Heart left ventricle (tissue), 16 donors: Measurements from ENCODE around the gene GALK2. TPM values are rescaled to one million over a fixed set of nuclear protein-coding genes. Genes with fewer than 3 reads are reported as not detected.

Experiments used
- ATAC-seq, 4 donors: fragments of 200-7000 bp; cut with Tn5 transposase; one replicate each; pipeline ENCODE4 v1.9.1; 2020 to 2022; ENCODE audit warnings: moderate library complexity in 4 of 4, mild to moderate bottlenecking in 3 of 4, moderate number of reproducible peaks in 1 of 4
- DNase-seq, 5 donors: peaks; one replicate each; pipeline ENCODE4 v3.0.0-alpha.2; 2020
- H3K27ac ChIP-seq, 12 donors: fragments of 200-600 bp; sonication (generic) in 4 of 12; one replicate each; pipeline versions ENCODE4 v1.5.0 to v1.8.0; 2016 to 2022; ENCODE audit warnings: mild to moderate bottlenecking in 2 of 12
- H3K27me3 ChIP-seq, 9 donors: fragments of 200-600 bp; sonication (generic) in 2 of 9; one replicate each; pipeline versions ENCODE4 v1.5.1 to v1.8.0; 2016 to 2022; ENCODE audit warnings: mild to moderate bottlenecking in 3 of 9
- H3K36me3 ChIP-seq, 9 donors: fragments of 200-600 bp; sonication (generic) in 2 of 9; one replicate each; pipeline versions ENCODE4 v1.5.0 to v1.8.0; 2018 to 2022; ENCODE audit warnings: mild to moderate bottlenecking in 2 of 9
- H3K4me1 ChIP-seq, 12 donors: fragments of 200-600 bp; sonication (generic) in 4 of 12; one replicate each; pipeline versions ENCODE4 v1.5.0 to v1.8.0; 2016 to 2022; ENCODE audit warnings: mild to moderate bottlenecking in 3 of 12
- H3K4me3 ChIP-seq, 12 donors: fragments of 200-600 bp; sonication (generic) in 4 of 12; one replicate each; pipeline versions ENCODE4 v1.5.0 to v1.8.0; 2017 to 2022; ENCODE audit warnings: mild to moderate bottlenecking in 9 of 12, moderate library complexity in 4 of 12
- H3K9me3 ChIP-seq, 12 donors: fragments of 200-600 bp; sonication (generic) in 4 of 12; one replicate each; pipeline versions ENCODE4 v1.5.0 to v1.8.0; 2016 to 2022; ENCODE audit warnings: mild to moderate bottlenecking in 1 of 12
- CTCF ChIP-seq, 12 donors: fragments of 200-600 bp; sonication (generic) in 4 of 12; IDR thresholded peaks; one replicate each; pipeline versions ENCODE4 v1.5.0 to v1.8.0; 2018 to 2022; ENCODE audit warnings: antibody characterized with exemption in 12 of 12, mild to moderate bottlenecking in 5 of 12
- POLR2A ChIP-seq, 2 donors: fragments of 450-650 bp; IDR thresholded peaks; one replicate each; pipeline ENCODE4 v1.6.1; 2017; ENCODE audit warnings: antibody characterized with exemption in 2 of 2, mild to moderate bottlenecking in 2 of 2, moderate library complexity in 2 of 2
- WGBS, 4 donors: extraction: QIAGEN DNeasy Blood & Tissue Kit in 2 of 4; methylation state at CpG; one replicate each; pipeline versions ENCODE4 v1.1.5 to v1.1.7; 2013 to 2018; 5-methylcytosine and 5-hydroxymethylcytosine counted together
- intact Hi-C, 10 donors: fragments of 100-400 bp; cut with DNase I; formaldehyde crosslinking; loops; one replicate each; pipeline versions ENCODE4 v1.11.1 to v1.14.2; 2022
- polyA plus RNA-seq, 2 donors: library from polyadenylated mRNA; stranded (reverse); fragments of 200-250 nt; gene quantifications; one replicate each; pipeline ENCODE4 v1.2.3, GENCODE V29; 2013
- total RNA-seq, 9 donors: library from RNA; depleted of rRNA in 2 of 9; stranded (reverse); fragments of >200 nt in 2 of 9; fragmentation: NEBNext Ultra II Directional in 3 of 9; extraction: Animal tissue kit (Norgen Biotek cat#: 25700) in 3 of 9; gene quantifications; one replicate each; pipeline versions ENCODE4 v1.1.0 to v1.2.4, GENCODE V29; 2016 to 2023
- donor health status: ischemic (EF 13 %, LVEDD 7.1; RV severe dilation, severe dysfunction).
- donor health status: healthy with polysubstance abuse.
- donor health status: DM: no; HTN: yes; CAD: no.
- donor health status: DM: no; HTN: no; CAD: no.
- donor health status: ischemic (EF 25% LVEDD 6.9; RV normal size, moderate dysfunction).
- donor health status: ischemic (EF 25% LVEDD 5.7; RV mildly dilated, moderate dysfunction).
- donor health status: healthy.
- donor health status: DM: yes; HTN: yes; CAD: no.
- donor health status: ischemic (EF 35%, LVEDD 5.7; RV mildly dilated, moderate dysfunction).
- donor health status: nonischemic (EF 11% LVEDD 7.7; RV severe dilation, severe dysfunction).
- donor health status: DM: yes; HTN: yes; CAD: no.
- donor health status: PGD.
- donor health status: ischemic (EF 29% LVEDD 5.4; RV normal size, mild dysfunction).
- donor health status: nonischemic (EF 23%, LVEDD 6.1; RV moderate dilation, normal function).

The GALK2 gene
- total and polyA plus RNA-seq, 11 donors, result 8.3 to 55.3 (median 35.2) TPM

- no peaks in the 10 kb centered on the region for H3K9me3 ChIP-seq
- no peak for DNase-seq
- peaks cover 0 to 32% (median 7%) of the 10 kb centered on the region in 12 donors for H3K4me1 ChIP-seq
- intact Hi-C loops, result no loop called here
- H3K4me3 ChIP-seq, result no peak overlapping the region
- H3K27ac ChIP-seq, result no peak overlapping the region
- peaks cover 0 to 11% (median 0%) of the 10 kb centered on the region in 9 donors for H3K36me3 ChIP-seq
- ATAC-seq, result no peak
- WGBS, 4 donors, result 67 to 72% (median 70%) methylated on average over 2 of the region's 2 CpGs
- no peak for TF ChIP-seq CTCF (IDR thresholded peaks at IDR 0.05)
- no peak for TF ChIP-seq POLR2A (IDR thresholded peaks at IDR 0.05)
- no peaks in the 10 kb centered on the region for H3K27me3 ChIP-seq
These were observed 103.8 kb downstream of the GALK2 start for GRCh38 chr15:49273734-49274318.

- TF ChIP-seq CTCF (IDR thresholded peaks at IDR 0.05), result no peak
- no peak for TF ChIP-seq POLR2A (IDR thresholded peaks at IDR 0.05)
- DNase-seq (no peak), ATAC-seq (no peak)
- intact Hi-C loops, result no loop called here
- Histone ChIP-seq H3K27ac (no peak overlapping the region), H3K27me3 (no peaks in the 10 kb centered on the region), H3K4me1 (peaks cover 0 to 12% (median 0%) of the 10 kb centered on the region in 12 donors), H3K36me3 (peaks cover 0 to 25% (median 4%) of the 10 kb centered on the region in 9 donors), H3K4me3 (no peak overlapping the region), H3K9me3 (no peaks in the 10 kb centered on the region)
- 93 to 96% (median 95%) methylated on average over 5 of the region's 5 CpGs for WGBS, 4 donors
These were observed 108.7 kb downstream of the GALK2 start for GRCh38 chr15:49278751-49279150.

GRCh38 chr15:49279521-49280456 lies 109.7 kb downstream of the GALK2 start:
- H3K27me3 ChIP-seq, result no peaks in the 10 kb centered on the region
- TF ChIP-seq CTCF (IDR thresholded peaks at IDR 0.05) (no peak), POLR2A (IDR thresholded peaks at IDR 0.05) (no peak)
- 94 to 97% (median 95%) methylated on average over 4 of the region's 4 CpGs for WGBS, 4 donors
- H3K4me1 ChIP-seq, result peaks cover 0 to 10% (median 0%) of the 10 kb centered on the region in 12 donors
- intact Hi-C loops, result no loop called here
- no peaks in the 10 kb centered on the region for H3K9me3 ChIP-seq
- H3K4me3 ChIP-seq, result no peak overlapping the region
- ATAC-seq (no peak), DNase-seq (no peak)
- H3K36me3 ChIP-seq, result peaks cover 0 to 33% (median 14%) of the 10 kb centered on the region in 9 donors
- H3K27ac ChIP-seq, result no peak overlapping the region

- Histone ChIP-seq H3K36me3 (peaks cover 0 to 45% (median 25%) of the 10 kb centered on the region in 9 donors), H3K9me3 (no peaks in the 10 kb centered on the region), H3K27ac (no peak overlapping the region), H3K27me3 (no peaks in the 10 kb centered on the region), H3K4me3 (no peak overlapping the region), H3K4me1 (peaks cover 0 to 10% (median 0%) of the 10 kb centered on the region in 12 donors)
- ATAC-seq, result no peak
- intact Hi-C loops, result no loop called here
- no peak for TF ChIP-seq POLR2A (IDR thresholded peaks at IDR 0.05)
- TF ChIP-seq CTCF (IDR thresholded peaks at IDR 0.05), result no peak
- DNase-seq, result no peak
- WGBS, 4 donors, result 79 to 90% (median 89%) methylated on average over 1 of the region's 1 CpG
These were observed 112.3 kb downstream of the GALK2 start for GRCh38 chr15:49282366-49282765.
